ENCODE data around the gene DDRGK1.
"Not testable (repeated sequence)": the region's sequence is repeated elsewhere in the genome, so short reads cannot be mapped to it uniquely, and the experiment has no call there.

Gene DDRGK1

DNA sequence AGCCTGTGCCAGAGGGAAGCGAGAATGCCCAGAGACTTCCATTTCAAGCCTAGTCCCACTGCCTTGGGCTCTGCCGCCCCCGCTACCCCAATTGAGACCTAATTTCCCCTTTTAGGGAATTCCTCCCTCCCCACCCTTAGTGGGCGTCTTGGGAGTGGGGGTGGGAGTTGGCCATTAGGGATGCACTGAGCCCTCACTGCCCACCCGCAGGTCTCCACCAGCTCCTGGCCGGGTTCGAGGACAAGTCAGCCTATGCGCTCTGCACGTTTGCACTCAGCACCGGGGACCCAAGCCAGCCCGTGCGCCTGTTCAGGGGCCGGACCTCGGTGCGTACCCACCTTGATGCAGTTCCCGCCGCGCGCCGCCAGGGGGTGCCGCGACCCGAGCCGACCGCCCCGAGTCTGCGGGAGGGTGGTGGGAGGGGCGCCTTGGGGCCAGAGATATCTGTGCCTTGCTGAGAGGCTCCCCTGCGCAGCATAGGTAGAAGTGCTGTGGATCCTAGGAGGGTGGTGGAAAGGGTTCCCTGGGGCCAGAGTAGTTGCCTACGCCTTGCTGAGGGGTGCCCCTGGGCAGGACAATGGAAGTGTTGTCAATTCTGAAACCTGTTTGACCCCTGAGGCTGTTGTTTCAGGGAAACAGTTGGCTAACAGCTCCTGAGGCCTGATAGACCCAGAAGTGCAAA, 14.0 kb upstream of the DDRGK1 start:
- DNase-seq (ENCODE audit: extremely low read depth in 1 of 2, low read depth in 1 of 2) = peak; percentile 59 to 69

DNA sequence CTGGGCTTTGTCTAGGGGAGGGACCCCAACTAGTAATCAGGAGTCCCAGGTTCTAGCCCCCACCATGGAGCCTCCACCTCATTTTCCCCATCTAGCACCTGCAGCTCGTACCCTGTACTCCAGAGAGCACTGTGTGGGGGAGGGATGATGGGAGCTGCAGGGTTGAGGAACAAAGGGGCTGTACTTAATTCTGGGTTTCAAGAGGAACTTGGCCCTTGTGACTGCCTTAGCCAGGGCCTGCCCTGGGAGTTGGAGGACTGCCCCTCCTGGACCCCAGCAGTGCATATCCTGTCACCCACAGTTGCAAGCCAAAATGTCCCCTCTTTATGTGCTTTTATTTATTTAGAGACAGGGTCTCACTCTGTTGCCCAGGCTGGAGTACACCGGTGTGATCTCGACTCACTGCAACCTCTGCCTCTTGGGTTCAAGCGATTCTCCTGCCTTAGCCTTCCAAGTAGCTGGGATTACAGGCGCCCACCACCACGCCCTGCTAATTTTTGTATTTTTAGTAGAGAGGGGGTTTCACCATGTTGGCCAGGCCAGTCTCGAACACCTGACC, 11.0 kb upstream of the DDRGK1 start:
- DNase-seq (ENCODE audit: extremely low read depth in 1 of 2, low read depth in 1 of 2) = not testable (repeated sequence)

DNA sequence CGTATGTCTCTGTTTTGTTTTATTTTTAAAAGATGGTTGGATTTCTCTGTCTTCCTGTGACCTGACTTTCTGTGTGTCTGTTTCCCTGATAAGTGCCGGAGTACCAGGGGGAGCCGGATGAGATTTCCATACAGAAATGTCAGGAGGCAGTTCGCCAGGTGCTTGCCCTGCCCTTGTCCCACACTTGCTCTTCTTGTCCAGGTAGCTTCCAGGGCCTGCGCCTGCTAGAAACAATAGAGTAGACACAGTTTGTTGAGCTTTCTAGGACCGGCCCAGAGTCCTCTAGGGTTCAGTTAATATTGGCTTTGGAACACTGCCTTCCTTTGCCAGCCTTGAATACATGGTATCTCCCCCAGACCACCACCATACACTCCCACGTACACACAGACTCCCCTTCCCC, 8.7 kb upstream of the DDRGK1 start:
- DNase-seq (ENCODE audit: extremely low read depth in 1 of 2, low read depth in 1 of 2) = no peak

DNA sequence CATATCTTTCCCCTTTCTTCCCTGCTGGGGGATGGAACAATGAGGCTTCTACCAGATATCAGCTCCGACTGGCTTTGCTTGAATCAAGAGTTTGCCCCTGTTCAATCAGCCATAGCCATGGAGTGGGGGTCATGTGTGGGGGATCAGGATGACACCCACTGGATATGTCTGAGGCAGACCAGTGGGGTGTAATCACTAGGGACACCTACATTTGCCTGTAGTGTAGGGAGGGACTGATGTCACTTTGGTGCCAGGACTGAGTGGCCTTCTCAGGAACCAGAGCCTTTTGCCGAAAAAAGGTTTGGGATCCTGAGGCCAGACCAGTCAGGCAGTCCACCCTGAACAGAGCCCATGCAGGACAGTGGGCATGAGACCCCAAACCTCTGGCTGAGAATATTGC, 5.9 kb upstream of the DDRGK1 start:
- no peak for DNase-seq (ENCODE audit: extremely low read depth in 1 of 2, low read depth in 1 of 2)

DNA sequence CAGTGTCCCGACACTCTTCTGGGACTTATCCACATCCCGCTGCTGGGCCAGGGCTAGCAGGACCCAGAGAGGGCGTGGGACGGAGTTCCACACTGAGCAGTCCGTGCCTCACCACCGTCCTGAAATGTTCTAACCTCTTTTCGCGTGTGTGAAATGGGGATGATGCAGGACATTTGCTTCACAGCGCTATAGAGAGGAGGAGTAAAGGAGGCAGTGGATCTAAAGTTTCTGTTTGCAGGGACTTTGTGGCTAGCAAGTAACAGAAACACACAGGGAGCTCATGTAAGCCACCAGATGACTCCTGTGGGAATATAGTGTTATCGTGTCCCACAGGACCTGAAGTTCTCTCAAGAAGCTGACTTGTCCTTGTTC, 5.5 kb upstream of the DDRGK1 start:
- no peak for DNase-seq (ENCODE audit: extremely low read depth in 1 of 2, low read depth in 1 of 2)

DNA sequence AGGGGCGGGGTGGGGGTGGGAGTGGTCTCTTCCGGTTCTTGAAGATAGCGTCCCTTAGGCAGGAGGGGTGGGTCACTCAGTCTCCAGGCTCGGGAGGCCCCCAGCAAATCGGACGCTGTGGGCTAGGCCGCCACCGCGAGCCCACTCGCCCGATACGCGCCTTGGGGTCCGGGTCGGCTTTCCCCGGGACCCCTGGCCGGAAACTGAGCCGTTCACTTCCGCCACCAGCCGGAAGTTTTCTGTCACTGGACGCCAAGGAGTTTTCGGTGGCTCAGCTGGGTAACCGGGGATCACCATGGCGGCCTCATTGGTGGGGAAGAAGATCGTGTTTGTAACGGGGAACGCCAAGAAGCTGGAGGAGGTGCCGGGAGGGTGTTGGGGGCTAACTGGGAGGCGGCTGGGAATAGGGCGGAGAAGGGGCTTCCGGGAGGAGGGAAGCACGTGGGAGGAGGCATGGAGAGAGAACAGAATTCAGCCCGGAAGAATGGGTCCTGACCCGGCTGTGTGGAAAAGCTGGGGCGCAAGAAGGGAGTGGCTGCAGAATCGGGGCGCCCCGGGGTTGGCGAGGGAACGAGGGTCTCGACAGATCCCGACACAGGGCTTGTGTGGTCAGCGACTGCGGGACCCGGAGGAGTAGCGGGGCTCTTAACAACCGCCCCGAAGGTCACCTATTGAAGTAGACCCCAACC, 4.9 kb upstream of the DDRGK1 start, which contains the start of gene ITPA:
TSS of gene ITPA (plus strand) at position 242 of the 689 bp plus-strand sequence. CDS start at position 296, 54 bp downstream.
- peak; percentile 49 to 56 for DNase-seq (ENCODE audit: extremely low read depth in 1 of 2, low read depth in 1 of 2)

DNA sequence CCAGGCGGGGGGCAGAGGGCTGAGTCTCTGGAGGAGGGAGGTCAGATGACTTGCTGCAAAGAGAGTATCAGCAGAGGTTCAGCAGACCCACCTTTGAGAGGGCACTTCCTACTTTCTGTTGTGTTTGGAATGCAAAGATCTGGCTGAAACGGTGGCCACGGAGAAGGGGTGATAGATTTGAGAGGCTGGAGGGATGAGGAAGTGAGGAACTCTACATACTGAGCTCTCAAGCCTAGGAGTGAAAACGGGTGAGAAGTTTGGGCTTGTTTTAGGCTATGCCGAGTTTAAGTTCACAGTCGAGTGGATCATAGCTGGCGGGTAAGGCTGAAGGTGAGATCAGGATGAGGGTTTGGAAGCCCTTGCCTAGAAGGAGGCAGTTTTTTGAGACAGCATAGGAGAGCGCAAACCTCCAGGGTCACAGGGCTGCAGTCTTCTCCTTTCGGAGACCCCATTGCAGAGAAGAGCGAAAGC, 4.3 kb upstream of the DDRGK1 start:
- no peak for DNase-seq (ENCODE audit: extremely low read depth in 1 of 2, low read depth in 1 of 2)

DNA sequence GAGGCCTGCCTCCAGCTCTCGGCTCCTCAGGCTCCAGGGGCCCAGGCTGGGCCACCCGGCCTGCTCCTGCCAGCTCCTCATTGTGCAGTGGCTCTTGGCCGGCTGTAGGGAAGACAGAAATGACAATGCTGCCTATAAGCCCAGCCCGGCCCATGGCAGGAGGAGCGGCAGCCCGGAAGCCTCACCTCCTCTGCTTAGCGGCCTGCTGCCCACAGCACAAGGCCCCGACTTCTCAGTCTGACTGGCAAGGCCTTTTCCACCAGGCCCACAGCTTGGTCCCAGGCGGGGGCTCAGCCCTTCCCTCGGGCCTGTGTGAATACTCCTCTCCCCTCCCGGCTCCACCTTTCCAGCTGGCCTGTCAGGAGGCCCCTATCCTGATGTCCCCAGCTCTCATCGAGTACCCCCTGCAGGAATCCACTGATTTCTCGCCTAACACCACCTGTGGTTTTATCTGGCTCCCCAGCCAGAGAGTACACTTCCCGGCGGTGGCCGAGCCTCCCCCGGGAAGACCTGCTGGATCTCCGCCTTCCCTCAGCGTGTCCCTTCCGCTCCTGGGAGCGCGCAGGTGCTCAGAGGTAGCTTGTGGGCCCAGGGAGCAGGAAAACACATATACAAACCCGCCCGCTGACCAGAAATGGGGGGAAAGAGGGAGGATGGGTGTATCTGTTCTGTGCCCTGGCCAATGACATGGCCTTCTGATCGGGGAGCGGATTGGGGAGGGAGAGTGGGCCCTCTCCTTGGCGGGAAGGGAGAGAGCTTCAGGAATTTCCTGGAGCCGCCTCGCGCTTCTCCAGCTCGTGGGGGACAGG, 963 bp downstream of the DDRGK1 start:
- peak in 1 of 2 donors; percentile 29 for DNase-seq (ENCODE audit: extremely low read depth in 1 of 2, low read depth in 1 of 2)

DNA sequence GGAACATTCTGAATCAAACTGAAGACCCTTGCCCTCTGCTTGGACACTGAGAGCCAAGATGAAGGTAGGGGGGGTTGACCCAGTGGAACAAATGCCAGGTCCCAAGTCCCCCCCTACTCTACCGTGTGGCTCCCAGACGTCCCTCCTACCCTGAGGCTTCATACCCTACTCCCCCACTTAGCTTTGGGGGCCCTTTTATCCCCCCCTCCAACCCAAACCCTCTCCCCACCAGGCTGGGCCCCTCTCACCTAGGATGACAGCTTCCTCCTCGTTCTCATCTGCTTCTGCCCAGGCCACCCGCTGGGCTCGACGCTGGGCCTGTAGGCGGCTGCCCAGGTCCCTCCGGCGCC, 1.5 kb downstream of the DDRGK1 start:
- DNase-seq (ENCODE audit: extremely low read depth in 1 of 2, low read depth in 1 of 2) = no peak

DNA sequence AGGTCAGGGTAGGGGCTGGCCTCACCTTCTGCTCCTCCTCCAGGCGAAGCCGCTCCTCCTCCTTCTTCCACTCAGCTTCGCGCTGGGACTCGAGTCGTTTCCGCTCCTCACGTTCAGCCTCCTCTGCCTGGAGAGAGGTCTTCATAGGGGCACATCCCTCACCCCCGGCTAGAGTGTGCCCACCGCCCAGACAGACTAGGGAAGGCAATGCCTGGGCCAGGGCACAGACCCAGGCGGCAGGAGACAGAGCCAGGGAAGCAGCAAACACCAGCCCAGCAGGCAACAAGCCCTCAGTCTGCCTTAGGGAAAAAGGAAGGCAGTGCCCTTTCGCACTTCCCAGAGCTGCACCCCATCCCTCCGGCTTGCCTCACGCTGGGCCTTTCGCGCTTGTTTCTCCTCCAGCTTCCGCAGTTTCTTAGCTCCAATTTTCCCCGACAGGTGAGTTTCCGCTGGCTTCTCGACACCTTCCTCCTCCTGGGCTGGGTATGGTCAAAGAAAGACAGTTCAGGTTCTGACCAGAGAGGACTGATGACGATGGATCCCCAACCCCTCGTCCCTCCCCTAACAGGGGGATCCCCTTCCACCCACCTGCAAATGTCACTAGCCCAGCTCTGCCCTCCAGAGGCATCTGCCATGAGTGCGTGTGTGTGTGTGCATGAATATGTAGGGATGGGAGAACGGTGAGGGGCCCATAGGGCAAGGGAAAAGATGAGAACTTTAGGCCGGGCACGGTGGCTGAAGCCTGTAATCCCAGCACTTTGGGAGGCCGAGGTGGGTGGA, 4.3 kb downstream of the DDRGK1 start:
- DNase-seq (ENCODE audit: extremely low read depth in 1 of 2, low read depth in 1 of 2) = no peak

DNA sequence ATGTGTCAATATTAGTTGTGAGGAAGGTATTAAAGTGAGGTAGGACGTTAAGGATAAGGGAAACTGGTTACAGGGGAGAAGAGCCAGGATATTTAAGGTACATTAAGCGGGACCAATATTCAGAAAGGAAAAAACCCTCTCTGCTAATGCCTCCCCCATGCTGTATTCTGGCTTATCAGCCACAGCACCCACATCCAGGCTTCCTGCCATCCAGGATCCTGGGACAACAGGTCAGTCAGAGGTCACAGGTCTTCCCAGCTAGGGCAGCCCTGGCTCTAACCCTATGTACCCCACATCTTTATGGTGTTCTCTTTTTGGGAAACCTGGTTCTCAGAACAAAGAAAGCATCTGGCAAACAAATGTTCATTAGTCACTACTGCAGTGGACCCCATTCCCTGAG, 5.3 kb downstream of the DDRGK1 start:
- DNase-seq (ENCODE audit: extremely low read depth in 1 of 2, low read depth in 1 of 2) = no peak

DNA sequence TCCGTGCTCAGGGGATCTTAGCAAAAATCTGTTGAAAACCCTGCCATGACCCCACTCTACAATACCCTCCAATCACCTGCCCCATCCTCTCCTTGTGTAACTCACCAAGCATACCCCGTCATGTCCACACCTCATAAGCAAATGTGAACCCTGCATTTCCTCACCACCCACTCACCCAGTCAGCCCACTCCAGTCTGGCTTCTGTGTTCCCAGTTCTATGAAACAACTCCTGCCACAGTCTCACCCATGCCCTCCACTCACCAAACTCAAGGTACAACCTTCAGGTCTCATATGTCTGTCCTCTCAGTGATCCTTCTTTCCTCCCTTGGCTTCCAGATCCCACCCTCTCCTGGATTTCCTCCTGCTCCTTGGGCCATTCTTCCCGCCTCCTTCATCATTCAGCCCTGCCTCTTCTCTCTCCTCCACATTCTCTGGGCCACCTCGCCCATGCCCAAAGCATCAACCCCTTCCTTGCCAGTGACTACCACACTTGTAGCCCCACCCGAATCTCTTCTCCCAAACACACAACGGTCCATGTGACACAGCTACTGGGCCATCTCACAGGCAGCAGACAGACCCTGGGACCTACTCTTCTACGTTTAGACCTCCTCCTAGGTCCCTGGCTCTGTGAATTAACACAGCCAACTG, 8.8 kb downstream of the DDRGK1 start:
- no peak for DNase-seq (ENCODE audit: extremely low read depth in 1 of 2, low read depth in 1 of 2)

DNA sequence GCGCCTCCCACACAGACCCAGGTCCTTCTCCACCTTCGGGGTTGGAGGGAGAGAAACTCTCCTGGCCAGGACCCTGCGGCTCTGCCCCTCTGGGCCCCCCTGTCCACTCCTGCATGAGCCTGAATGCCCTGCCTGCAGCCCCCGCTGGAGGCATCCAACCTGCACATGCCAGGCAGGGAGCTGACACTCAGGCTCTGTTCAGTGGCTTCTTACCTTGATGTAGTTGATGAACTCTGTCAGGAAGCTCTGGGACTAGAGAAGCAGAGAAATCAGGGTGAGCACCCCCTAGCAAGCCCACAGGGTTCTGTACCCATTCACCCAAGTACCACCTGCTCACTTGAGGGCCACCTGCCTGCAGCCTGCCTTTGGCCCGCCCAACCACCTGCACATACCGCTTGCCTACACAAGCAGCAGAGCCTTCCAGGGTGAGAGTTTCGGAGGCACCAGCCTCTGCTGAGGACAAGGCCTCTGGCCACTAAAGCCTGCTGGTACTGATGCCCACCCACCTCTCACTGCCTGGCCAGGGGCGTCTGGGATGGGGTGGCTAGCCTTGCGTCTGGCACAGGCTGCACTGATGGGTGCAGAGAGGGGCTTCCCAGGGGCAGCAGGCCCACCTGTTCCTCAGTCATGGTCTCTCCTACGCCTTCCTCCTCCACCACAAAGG, 9.7 kb downstream of the DDRGK1 start:
- DNase-seq (ENCODE audit: extremely low read depth in 1 of 2, low read depth in 1 of 2) = no peak

DNA sequence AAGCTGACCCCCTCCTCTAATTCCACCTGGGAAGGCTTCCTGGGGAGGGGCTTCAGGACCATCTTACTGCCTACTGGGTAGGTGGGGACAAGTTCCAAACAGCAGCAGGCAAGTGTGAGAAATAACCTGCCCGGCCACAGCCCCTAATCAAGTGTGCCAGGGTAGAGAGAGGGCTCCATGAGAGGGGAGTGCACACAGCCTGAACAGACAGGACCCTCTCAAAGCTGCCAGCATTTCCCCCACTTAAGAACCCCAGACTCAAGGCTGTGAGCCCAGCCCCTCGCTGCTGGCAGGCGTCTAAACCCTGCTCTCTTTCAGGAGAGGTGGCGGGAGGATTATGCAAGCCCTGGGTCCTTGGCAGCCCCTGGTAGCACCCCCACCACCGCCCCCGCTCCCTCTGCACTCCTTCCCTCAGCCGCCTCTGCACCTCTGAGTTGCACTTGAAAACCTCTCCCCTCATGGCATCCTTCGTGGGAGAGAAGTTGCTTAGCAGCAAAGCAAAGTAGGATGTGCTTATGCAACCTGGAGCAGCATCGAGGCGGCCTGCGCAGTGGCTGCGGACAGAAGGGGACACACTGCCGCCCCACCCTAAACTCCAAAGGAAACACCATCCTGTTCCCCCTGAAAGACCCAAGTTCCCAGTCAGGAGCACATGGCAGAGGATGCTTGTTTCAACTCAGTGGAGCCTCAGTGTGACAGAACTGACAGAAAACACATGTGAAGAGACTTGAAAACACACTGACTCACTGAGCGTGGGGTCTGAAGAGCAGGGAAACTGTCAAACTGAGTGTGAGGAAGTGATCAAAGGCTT, 10.5 kb downstream of the DDRGK1 start:
- no peak for DNase-seq (ENCODE audit: extremely low read depth in 1 of 2, low read depth in 1 of 2)

DNA sequence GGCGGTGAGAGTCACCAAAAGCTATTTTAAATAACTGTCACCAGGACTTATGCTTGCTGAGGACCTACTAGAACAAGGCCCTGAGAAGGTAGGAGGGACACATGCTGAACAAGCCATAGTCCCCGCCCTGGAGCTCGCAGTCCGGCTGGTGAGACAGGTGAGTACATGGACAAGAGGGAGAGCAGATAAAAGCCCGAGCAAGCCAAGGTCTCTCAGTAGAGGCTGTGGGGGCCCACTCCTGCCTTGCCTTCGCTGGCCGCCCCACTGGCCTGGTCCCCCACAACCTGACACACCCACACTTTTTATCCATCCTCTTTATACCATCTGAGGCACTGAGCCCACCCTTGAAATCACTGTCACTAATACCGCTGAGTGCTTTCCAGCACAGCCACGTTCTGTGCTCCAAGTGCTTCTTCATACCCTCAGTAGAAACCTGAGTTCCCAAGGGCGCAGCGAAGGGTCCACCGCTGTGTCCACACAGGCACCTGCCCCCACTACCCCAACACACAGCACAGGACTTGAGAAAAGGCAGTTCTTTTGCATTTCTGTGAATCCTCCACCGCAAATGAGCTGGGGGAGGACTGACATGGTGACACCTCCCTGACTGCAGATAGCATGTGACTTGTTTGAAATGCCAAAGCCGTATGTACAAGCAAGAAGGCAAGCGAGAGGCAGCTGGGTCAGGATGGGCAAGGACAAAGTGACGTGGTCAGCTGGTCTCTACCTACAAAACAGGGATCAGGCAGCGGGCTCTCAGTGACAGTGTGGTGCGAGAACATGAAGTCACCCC, 12.1 kb downstream of the DDRGK1 start:
- DNase-seq (ENCODE audit: extremely low read depth in 1 of 2, low read depth in 1 of 2) = no peak

DNA sequence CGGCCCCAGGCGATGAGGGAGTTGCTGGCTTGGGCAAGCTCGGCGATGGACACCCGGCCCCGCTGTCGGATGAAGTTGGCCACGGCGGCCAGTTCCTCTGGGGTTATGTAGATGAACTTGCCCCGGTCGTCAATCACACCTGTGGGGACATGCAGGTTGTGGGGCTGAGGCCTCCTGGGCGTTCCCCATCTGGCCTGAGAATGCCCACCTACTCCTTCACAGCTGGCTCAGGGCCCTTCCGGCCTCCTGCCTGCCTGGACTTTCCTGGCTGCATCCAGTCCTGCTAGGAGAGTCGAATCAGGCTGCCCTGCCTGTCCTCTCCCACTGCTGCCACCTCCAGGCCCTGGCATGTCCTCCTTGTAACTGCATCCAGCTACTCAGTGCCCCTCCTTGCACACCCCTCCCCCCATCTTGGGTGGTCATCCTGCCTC, 13.8 kb downstream of the DDRGK1 start:
- DNase-seq (ENCODE audit: extremely low read depth in 1 of 2, low read depth in 1 of 2) = no peak

DNA sequence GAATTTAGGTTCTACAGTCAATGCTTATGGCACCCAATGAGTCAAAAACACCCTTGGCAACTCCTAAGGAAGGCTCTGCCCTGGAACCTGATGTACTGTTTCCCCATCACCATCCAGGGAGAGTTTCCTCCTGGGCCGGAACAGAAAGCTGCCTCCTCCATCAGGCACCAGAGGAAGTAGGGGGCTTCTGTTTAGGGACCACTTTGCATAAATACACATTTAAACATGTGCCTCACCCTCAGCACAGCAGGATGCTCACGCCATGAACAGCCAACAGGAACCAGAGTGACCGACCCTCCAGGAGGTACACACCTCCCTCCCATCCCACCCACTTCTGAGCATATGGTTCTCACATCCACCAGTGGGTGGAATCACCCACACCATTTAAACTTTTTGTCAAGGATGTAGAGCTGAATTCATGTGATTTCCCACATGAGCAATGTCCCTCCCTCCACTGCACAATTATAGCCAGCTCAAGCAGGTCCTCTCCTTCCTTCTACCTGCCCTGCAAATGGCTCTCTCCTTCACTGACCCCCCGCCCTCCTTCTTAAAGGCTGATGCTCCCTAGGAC, 14.8 kb downstream of the DDRGK1 start:
- DNase-seq (ENCODE audit: extremely low read depth in 1 of 2, low read depth in 1 of 2) = no peak

Data from stimulated activated CD8-positive, alpha-beta memory T cell treated with anti-CD3 and anti-CD28 coated beads, Interleukin-7, amount 100 ng/mL, for 48 hours (primary cell).